K562 (cell line): ENCODE results near the gene ABCF2. TPM values are rescaled to one million over a fixed set of nuclear protein-coding genes. Genes with fewer than 3 reads are reported as not detected.

ENCODE experiments used
- ATF7 ChIP-seq: fragments of 450-650 bp; IDR thresholded peaks from 2 replicates; pipeline ENCODE4 v1.7.1; 2014; ENCODE audit warnings: mild to moderate bottlenecking, moderate library complexity
- EP400 ChIP-seq: fragments of 450-650 bp; IDR thresholded peaks from 2 replicates; pipeline ENCODE4 v1.6.1; 2017; ENCODE audit warnings: antibody characterized with exemption, mild to moderate bottlenecking, moderate library complexity
- HDAC1 ChIP-seq, 2 experiments: fragments of 450-650 bp; IDR thresholded peaks; 2 replicates each; pipeline ENCODE4 v1.6.1; 2016 to 2017; ENCODE audit warnings: inconsistent platforms in 1 of 2, mild to moderate bottlenecking in 1 of 2, moderate library complexity in 1 of 2
- JUND ChIP-seq, 2 experiments: IDR thresholded peaks; 2 replicates in 1 of 2; 3 replicates in 1 of 2; pipeline ENCODE4 v1.6.1; 2011; ENCODE audit warnings: borderline replicate concordance in 2 of 2, low read depth in 2 of 2, low read length in 2 of 2, improper control_type of control experiment in 1 of 2, missing biosample characterization in 1 of 2, missing genetic modification characterization in 1 of 2, missing genetic modification reagents in 1 of 2
- MEIS2 ChIP-seq: fragments of 450-650 bp; IDR thresholded peaks from 2 replicates; pipeline ENCODE4 v1.6.1; 2014; ENCODE audit warnings: mild to moderate bottlenecking; ENCODE audit not compliant: partially characterized antibody
- MYNN ChIP-seq, 2 experiments: sonication (generic); formaldehyde crosslinking in 1 of 2; IDR thresholded peaks; 2 replicates each; pipeline versions ENCODE4 v1.5.0 to v1.6.1; 2016 to 2020; ENCODE audit warnings: antibody characterized with exemption in 1 of 2, missing genetic modification reagents in 1 of 2
- PRPF4 ChIP-seq: fragments of 200-400 bp; formaldehyde crosslinking; IDR thresholded peaks from one replicate; pipeline ENCODE4 v1.6.1; 2017; ENCODE audit warnings: low read length, low read depth, mild to moderate bottlenecking; ENCODE audit not compliant: insufficient read depth, poor library complexity, severe bottlenecking
- RBBP5 ChIP-seq: fragments of 200-600 bp; sonication (generic); IDR thresholded peaks from 2 replicates; pipeline ENCODE4 v1.6.1; 2012; ENCODE audit warnings: borderline replicate concordance, mild to moderate bottlenecking, low read length, control low read depth, inconsistent platforms; ENCODE audit not compliant: insufficient read depth, poor library complexity, severe bottlenecking
- RBM15 ChIP-seq: fragments of 200-400 bp; formaldehyde crosslinking; IDR thresholded peaks from 2 replicates; pipeline ENCODE4 v1.6.1; 2018; ENCODE audit warnings: mild to moderate bottlenecking, low read length, moderate library complexity; ENCODE audit not compliant: insufficient read depth
- SP1 ChIP-seq: sonication (generic); formaldehyde crosslinking; IDR thresholded peaks from 2 replicates; pipeline ENCODE4 v1.8.1; 2022; ENCODE audit warnings: mild to moderate bottlenecking, missing genetic modification reagents
- SUPT5H ChIP-seq: fragments of 450-650 bp; IDR thresholded peaks from 2 replicates; pipeline ENCODE4 v1.6.1; 2016
- ZNF23 ChIP-seq: fragments of 250-450 bp; sonication (Bioruptor Pico); IDR thresholded peaks from 2 replicates; pipeline ENCODE4 v1.4.0; 2020; ENCODE audit warnings: mild to moderate bottlenecking
- ZNF408 ChIP-seq: fragments of 250-450 bp; sonication (Bioruptor Pico); IDR thresholded peaks from 2 replicates; pipeline ENCODE4 v1.4.0; 2020; ENCODE audit warnings: low read depth, mild to moderate bottlenecking, moderate library complexity
- polyA plus RNA-seq, 8 experiments: library from polyadenylated mRNA; depleted of rRNA in 4 of 8; stranded (reverse) in 5 of 8; unstranded in 3 of 8; fragments of >200 nt; fragmentation: Nextera tagmentation in 2 of 8; fragmentation: Illumina TruSeq in 1 of 8; extraction: Ambion mirVana in 2 of 8; extraction: Trizol in 1 of 8; gene quantifications; 2 replicates each; pipeline versions ENCODE4 v1.2.1 to v1.2.3, GENCODE V29; 2011 to 2014; ENCODE audit warnings: inconsistent platforms in 1 of 8, missing spikeins in 1 of 8
- total RNA-seq, 7 experiments: library from RNA; depleted of rRNA in 6 of 7; stranded (reverse); fragments of >200 nt in 6 of 7; fragmentation: Illumina TruSeq in 2 of 7; extraction: Trizol in 2 of 7; gene quantifications; 2 replicates each; pipeline versions ENCODE4 v1.2.1 to v1.2.3, GENCODE V29; 2011 to 2021; ENCODE audit warnings: low replicate concordance in 1 of 7
- TF ChIP-seq, protein P1 (sequence below): fragments of 450-650 bp; IDR thresholded peaks from 2 replicates; pipeline ENCODE4 v1.6.1; 2018; ENCODE audit not compliant: partially characterized antibody
- TF ChIP-seq, protein P2 (sequence below): fragments of 250-450 bp; sonication (Bioruptor Pico); IDR thresholded peaks from 2 replicates; pipeline ENCODE4 v1.5.0; 2020; ENCODE audit warnings: mild to moderate bottlenecking, borderline replicate concordance
- TF ChIP-seq, protein P3 (sequence below), 2 experiments: IDR thresholded peaks in 1 of 2; conservative IDR thresholded peaks in 1 of 2; 2 replicates each; pipeline ENCODE4 v1.6.1; 2016; ENCODE audit warnings: low read depth in 2 of 2, mild to moderate bottlenecking in 1 of 2, missing compliant biosample characterization in 1 of 2, missing genetic modification characterization in 1 of 2, moderate library complexity in 1 of 2

The ABCF2 gene
- total and polyA plus RNA-seq, 9 of the 15 experiments (the other 6 are each of a cell fraction or from before 2014, with no cell fraction given), result 62.1 to 224 (median 113) TPM

DNA sequence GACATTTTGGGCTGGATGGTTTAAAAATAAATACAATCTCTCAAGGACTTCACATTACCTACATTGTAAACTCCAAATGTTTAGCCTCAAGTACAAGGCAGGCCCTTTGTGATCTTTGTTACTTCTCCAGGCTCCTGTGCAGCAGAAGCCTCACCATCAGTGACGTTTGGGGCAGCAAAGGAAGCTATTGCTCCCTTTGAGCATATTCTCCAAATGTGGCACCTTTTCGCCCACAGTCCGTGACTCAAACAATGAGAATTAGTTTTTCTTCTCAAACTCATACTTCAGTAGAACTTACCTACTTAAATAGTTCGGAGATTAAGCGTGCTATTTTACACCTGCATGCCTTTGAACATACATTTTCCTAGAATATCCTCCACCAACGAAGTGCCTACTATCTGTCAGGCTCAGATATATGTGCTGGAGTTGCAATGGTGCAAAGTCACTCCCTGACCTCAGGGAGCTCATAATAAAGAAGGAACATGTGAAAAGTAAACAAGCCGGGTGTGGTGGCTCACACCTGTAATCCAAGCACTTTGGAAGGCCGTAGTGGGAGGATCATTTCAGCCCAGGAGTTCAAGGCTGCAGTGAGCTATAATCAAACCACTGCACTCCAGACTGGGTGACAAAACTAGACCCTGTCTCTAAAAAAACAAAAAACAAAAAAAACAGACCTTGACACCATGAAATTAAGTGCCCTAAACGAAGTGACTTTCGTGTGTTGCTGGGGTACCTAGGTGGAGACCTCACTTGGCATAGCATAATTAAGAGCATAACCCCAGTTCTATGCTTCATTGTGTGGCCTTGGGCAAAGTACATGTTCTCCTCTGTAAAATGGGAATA, 1.2 kb upstream of the ABCF2 start (continued):
- TF ChIP-seq, protein P1, sequence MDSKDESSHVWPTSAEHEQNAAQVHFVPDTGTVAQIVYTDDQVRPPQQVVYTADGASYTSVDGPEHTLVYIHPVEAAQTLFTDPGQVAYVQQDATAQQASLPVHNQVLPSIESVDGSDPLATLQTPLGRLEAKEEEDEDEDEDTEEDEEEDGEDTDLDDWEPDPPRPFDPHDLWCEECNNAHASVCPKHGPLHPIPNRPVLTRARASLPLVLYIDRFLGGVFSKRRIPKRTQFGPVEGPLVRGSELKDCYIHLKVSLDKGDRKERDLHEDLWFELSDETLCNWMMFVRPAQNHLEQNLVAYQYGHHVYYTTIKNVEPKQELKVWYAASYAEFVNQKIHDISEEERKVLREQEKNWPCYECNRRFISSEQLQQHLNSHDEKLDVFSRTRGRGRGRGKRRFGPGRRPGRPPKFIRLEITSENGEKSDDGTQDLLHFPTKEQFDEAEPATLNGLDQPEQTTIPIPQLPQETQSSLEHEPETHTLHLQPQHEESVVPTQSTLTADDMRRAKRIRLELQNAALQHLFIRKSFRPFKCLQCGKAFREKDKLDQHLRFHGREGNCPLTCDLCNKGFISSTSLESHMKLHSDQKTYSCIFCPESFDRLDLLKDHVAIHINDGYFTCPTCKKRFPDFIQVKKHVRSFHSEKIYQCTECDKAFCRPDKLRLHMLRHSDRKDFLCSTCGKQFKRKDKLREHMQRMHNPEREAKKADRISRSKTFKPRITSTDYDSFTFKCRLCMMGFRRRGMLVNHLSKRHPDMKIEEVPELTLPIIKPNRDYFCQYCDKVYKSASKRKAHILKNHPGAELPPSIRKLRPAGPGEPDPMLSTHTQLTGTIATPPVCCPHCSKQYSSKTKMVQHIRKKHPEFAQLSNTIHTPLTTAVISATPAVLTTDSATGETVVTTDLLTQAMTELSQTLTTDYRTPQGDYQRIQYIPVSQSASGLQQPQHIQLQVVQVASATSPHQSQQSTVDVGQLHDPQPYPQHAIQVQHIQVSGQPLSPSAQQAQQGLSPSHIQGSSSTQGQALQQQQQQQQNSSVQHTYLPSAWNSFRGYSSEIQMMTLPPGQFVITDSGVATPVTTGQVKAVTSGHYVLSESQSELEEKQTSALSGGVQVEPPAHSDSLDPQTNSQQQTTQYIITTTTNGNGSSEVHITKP, result no peak
- TF ChIP-seq SUPT5H, result no peak
- TF ChIP-seq SP1 (CRISPR knock-in tag), result no peak
- TF ChIP-seq, protein P2, sequence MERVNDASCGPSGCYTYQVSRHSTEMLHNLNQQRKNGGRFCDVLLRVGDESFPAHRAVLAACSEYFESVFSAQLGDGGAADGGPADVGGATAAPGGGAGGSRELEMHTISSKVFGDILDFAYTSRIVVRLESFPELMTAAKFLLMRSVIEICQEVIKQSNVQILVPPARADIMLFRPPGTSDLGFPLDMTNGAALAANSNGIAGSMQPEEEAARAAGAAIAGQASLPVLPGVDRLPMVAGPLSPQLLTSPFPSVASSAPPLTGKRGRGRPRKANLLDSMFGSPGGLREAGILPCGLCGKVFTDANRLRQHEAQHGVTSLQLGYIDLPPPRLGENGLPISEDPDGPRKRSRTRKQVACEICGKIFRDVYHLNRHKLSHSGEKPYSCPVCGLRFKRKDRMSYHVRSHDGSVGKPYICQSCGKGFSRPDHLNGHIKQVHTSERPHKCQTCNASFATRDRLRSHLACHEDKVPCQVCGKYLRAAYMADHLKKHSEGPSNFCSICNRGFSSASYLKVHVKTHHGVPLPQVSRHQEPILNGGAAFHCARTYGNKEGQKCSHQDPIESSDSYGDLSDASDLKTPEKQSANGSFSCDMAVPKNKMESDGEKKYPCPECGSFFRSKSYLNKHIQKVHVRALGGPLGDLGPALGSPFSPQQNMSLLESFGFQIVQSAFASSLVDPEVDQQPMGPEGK (CRISPR knock-in tag), result no peak
- no peak for TF ChIP-seq RBM15
- peak in 1 of 2 experiments; percentile 47; a peak in 2 of 4 replicates for TF ChIP-seq HDAC1 (IDR thresholded peaks at IDR 0.05)
- TF ChIP-seq ATF7, result 0 out of 2 replicates have a peak, but pooled peaks have one; percentile 16
- TF ChIP-seq JUND (IDR thresholded peaks at IDR 0.05; ENCODE audit: borderline replicate concordance, low read depth, low read length), result no peak
- TF ChIP-seq JUND (tag; IDR thresholded peaks at IDR 0.05; ENCODE audit: borderline replicate concordance, low read depth, low read length), result peak; percentile 52; the same call in 2 of the 3 replicates
- TF ChIP-seq ZNF23, result no peak
- no peak for TF ChIP-seq RBBP5
- peak; percentile 87 for TF ChIP-seq MEIS2
- no peak for TF ChIP-seq PRPF4
- TF ChIP-seq MYNN (IDR thresholded peaks at IDR 0.05), result no peak
- TF ChIP-seq MYNN (CRISPR knock-in tag; IDR thresholded peaks at IDR 0.05), result no peak
- TF ChIP-seq EP400, result no peak
- TF ChIP-seq, protein P3, sequence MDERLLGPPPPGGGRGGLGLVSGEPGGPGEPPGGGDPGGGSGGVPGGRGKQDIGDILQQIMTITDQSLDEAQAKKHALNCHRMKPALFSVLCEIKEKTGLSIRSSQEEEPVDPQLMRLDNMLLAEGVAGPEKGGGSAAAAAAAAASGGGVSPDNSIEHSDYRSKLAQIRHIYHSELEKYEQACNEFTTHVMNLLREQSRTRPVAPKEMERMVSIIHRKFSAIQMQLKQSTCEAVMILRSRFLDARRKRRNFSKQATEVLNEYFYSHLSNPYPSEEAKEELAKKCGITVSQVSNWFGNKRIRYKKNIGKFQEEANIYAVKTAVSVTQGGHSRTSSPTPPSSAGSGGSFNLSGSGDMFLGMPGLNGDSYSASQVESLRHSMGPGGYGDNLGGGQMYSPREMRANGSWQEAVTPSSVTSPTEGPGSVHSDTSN (CRISPR knock-in tag; IDR thresholded peaks at IDR 0.05; ENCODE audit: low read depth), result no peak
- TF ChIP-seq, protein P3 (tag; conservative IDR thresholded peaks at IDR 0.05; ENCODE audit: low read depth), result peak; percentile 69; the same call in 1 of the 2 replicates
- TF ChIP-seq ZNF408, result no peak
